Tibial nerve (tissue), 4 donors: Measurements from ENCODE around the gene ABCA10.

Experiments used
- EP300 ChIP-seq, 2 donors: sonication (generic); formaldehyde crosslinking; IDR thresholded peaks; one replicate each; pipeline ENCODE4 v1.6.1; 2017; ENCODE audit warnings: antibody characterized with exemption in 2 of 2, mild to moderate bottlenecking in 1 of 2
- POLR2A ChIP-seq, 2 donors: fragments of 450-650 bp; IDR thresholded peaks; one replicate each; pipeline ENCODE4 v1.6.1; 2017; ENCODE audit warnings: antibody characterized with exemption in 2 of 2, mild to moderate bottlenecking in 2 of 2, moderate library complexity in 2 of 2
- TF ChIP-seq, protein P1 (sequence below), 5 experiments: fragments of 200-600 bp in 3 of 5; fragments of 450-650 bp in 2 of 5; sonication (generic) in 3 of 5; IDR thresholded peaks; one replicate each; pipeline ENCODE4 v1.5.1; 2016 to 2019; ENCODE audit warnings: antibody characterized with exemption in 5 of 5, mild to moderate bottlenecking in 3 of 5, moderate library complexity in 2 of 5

DNA sequence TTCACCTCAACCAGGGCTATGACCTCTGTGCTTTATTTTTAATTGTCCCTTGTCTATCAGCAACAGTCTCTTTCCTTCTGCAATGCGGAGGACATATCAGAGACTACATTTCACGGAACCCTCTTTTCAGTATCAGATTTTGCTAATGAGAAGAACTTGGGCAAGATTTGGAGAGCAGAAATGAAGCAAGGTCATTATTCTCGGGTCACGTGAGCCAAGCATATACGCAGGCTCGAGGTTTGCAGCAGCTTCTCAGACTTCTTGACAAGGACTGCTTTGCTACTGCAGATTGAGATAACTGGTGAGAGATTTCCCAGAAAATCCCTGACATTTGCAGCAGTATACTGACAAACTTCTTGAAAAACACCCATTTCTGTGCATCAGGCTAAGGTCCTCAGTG, 30.4 kb downstream of the ABCA10 start:
- no peak for TF ChIP-seq EP300 (IDR thresholded peaks at IDR 0.05)
- no peak for TF ChIP-seq POLR2A (IDR thresholded peaks at IDR 0.05)
- TF ChIP-seq, protein P1, sequence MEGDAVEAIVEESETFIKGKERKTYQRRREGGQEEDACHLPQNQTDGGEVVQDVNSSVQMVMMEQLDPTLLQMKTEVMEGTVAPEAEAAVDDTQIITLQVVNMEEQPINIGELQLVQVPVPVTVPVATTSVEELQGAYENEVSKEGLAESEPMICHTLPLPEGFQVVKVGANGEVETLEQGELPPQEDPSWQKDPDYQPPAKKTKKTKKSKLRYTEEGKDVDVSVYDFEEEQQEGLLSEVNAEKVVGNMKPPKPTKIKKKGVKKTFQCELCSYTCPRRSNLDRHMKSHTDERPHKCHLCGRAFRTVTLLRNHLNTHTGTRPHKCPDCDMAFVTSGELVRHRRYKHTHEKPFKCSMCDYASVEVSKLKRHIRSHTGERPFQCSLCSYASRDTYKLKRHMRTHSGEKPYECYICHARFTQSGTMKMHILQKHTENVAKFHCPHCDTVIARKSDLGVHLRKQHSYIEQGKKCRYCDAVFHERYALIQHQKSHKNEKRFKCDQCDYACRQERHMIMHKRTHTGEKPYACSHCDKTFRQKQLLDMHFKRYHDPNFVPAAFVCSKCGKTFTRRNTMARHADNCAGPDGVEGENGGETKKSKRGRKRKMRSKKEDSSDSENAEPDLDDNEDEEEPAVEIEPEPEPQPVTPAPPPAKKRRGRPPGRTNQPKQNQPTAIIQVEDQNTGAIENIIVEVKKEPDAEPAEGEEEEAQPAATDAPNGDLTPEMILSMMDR (IDR thresholded peaks at IDR 0.05) = no peak
